ENCODE results near the gene CNTLN.
"Not testable (repeated sequence)": the region's sequence is repeated elsewhere in the genome, so short reads cannot be mapped to it uniquely, and the experiment has no call there.

Gene CNTLN

DNA sequence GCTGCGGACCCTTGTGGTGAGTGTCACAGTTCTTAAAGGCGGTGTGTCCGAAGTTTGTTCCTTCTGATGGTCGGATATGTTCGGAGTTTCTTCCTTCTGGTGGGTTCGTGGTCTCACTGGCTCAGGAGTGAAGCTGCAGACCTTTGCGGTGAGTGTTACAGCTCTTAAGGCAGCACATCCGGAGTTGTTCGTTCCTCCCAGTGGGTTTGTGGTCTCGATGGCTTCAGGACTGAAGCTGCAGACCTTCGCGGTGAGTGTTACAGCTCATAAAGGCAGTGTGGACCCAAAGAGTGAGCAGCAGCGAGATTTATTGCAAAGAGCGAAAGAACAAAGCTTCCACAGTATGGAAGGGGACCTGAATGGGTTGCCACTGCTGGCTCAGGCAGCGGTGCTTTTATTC lies 42.7 kb downstream of the CNTLN start:
- not testable (repeated sequence) for DNase-seq

DNA sequence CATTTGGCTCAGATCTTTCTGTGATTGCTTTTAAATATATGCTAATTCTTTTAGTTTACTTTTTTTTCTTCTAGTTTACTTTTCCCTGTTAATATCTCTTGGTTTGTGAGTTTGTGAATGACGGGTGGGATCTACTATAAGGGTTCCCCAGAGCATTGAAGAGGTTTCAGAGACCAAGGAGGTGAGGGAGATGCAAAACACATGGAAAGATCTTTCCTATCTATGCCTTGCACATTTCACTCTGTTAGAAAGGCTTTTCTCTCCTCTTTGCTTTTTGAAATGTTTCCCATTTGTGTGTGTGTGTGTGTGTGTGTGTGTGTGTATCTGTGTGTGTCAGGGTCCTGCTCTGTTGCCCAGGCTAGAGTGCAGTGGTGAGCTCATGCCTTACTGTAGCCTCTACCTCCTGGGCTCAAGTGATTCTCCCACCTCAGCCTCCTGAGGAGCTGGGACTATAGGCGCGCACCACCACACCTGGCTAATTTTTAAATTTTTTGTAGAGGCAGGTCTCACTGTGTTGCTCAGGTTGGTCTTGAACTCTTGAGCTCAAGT lies 50.7 kb downstream of the CNTLN start:
- no peak for DNase-seq

GRCh38 chr9:17191082-17191481 lies 56.2 kb downstream of the CNTLN start:
- no peak for DNase-seq

DNA sequence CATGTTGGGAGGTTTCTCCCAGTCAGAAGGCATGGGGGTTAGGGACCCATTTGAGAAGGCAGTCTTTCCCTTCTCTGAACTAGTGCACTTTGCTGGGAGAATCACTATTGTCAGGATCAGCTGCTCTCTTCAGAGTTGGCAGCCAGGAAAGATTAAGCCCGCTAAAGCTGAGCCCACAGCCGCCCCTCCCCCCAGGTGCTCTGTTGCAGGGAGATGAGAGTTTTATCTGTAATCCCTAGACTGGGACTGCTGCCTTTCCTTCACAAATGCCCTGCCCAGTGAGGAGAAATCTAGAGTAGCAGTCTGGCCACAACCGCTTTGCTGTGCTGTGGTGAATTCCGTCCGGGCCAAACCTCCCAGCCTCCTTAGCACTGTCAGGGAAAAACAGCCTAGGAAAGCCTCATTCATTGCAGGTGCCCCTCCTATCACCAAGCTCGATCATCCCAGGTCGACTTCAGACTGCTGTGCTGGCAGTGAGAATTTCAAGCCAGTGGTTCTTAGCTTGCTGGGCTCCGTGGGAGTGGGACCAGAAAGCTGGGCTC lies 69.8 kb downstream of the CNTLN start:
- no peak for DNase-seq

GRCh38 chr9:17216011-17216410 lies 81.2 kb downstream of the CNTLN start:
- DNase-seq, result no peak

- DNase-seq, result no peak
Observed at GRCh38 chr9:17216646-17217045, 81.8 kb downstream of the CNTLN start.

- DNase-seq, result no peak
Observed at GRCh38 chr9:17217272-17217671, 82.4 kb downstream of the CNTLN start.

GRCh38 chr9:17219261-17219660 lies 84.4 kb downstream of the CNTLN start:
- no peak for DNase-seq

GRCh38 chr9:17222932-17223331 lies 88.1 kb downstream of the CNTLN start:
- DNase-seq, result no peak

DNA sequence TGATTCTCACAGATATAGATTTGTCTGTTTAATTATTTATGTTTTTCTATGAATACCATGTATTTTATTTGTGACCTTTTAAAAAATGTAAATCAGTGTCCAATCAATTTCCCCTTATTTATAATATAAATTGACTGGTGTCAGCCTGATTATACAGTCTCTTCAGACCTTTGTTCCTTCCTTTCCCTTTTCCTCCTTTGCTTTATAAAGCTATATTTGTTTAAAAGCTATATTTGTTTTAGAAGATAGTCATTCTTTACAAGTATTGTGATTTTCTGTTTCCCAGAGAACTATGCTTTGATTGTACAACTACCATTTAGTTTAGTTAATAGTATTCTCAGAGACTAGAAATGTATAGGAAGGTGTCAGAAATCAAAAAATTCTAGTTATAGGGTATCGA lies 90.6 kb downstream of the CNTLN start:
- no peak for DNase-seq

GRCh38 chr9:17229945-17230560 lies 95.2 kb downstream of the CNTLN start:
- peak; percentile 90 for DNase-seq

DNA sequence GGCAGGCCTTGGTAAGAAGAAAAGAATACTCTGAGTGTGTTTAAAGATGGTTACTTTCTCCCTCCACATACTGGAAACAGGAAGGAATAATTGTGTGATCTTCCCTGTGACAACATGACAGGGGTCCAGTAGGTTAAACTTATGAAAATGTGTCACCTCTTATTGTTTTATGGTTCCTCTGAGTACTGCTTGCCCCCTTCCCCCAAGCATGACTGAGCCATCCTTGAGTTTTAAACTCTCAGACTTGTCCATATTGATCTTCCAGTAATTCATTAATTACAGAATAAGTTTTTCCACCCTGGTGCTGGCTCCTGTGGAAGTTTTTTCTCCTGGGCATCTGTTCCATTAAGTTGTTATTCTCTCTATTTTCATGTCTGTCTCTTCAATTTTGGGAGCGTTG lies 95.8 kb downstream of the CNTLN start:
- DNase-seq, result no peak

GRCh38 chr9:17236147-17236546 lies 101.3 kb downstream of the CNTLN start:
- peak; percentile 46 for DNase-seq

DNA sequence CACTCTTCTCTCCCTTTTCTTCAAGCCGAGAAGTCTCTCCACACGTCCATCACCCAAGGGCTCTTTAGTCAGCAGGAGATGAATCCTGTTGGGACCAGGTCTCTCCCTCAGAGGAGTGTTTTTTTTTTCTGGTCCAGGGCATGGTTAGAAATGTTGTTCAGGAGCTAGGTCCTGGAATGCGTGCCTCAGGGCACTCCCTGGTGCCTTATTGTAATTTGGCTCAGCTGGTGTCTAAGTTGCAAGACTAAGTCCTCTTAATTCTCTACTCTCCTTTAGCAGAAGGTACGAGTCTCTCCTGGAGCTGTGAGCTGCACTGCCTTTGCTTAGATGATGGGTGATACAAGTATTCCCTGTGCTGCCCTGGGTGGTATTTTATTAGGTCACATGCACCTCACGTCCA lies 111.9 kb downstream of the CNTLN start:
- no peak for DNase-seq

- no peak for DNase-seq
Observed at GRCh38 chr9:17251100-17251499, 116.3 kb downstream of the CNTLN start.

DNA sequence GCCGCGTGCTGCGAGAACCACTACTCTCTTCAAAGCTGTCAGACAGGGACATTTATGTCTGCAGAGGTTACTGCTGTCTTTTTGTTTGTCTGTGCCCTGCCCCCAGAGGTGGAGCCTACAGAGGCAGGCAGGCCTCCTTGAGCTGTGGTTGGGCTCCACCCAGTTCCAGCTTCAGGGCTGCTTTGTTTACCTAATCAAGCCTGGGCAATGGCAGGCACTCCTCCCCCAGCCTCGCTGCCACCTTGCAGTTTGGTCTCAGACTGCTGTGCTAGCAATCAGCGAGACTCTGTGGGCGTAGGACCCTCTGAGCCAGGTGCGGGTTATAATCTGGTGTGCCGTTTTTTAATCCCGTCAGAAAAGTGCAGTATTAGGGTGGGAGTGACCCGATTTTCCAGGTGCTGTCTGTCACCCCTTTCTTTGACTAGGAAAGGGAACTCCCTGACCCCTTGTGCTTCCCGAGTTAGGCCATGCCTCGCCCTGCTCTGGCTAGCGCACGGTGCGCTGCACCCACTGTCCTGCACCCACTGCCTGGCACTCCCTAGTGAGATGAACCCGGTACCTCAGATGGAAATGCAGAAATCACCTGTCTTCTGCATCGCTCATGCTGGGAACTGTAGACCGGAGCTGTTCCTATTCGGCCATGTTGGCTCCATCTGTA lies 133.8 kb downstream of the CNTLN start:
- peak; percentile 30 for DNase-seq

- DNase-seq, result no peak
Observed at GRCh38 chr9:17269799-17270198, 135.0 kb downstream of the CNTLN start.

DNA sequence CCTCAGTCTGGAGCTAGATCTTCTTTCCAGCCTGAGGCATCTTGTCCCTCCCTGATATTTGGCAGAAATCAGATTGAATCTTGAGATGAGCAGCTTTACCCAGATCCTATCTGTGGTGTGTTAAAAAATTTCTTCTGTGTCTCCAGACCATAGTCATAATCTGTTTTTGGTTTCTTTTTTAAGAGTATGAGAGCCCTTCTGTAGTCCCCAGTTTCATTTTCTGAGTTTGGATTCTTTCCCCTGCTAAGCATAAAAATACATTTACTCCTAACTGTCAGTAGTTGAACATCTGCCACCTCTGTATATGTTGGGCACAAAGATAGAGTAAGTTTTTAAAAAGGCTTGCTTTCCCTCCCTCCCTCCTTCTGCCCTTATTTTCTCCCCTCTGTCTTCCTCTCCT lies 137.7 kb downstream of the CNTLN start:
- no peak for DNase-seq

DNA sequence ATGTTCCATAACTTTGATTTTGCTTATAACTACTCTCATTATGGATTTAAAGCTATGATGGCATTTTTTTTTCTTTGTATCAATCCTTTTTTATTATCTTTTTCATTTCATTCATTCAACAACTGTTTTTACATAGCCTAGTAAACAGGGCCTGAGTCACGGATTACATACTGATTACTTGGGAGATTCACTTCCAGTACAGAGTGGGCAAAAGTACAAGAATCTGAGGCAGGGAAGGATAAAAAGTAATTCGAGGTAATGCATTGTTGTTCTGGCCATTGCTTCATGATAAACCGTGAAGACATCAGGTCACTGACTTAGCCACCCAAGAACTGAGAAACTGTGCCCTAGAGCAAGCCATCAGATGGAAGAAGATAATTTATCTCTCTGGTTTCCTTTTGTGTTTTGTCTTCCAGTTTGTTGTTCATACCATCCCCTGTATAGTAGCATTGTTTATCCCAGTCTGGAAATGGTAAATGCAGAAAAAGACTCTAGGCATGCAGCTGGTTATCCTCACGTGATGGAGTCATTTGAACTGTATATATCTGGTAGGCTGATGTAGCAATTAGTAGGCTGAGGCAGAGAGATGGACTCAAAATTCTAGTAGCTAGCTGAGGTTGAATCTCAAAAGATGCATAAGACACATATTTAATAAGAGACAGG lies 145.6 kb downstream of the CNTLN start:
- no peak for DNase-seq

DNA sequence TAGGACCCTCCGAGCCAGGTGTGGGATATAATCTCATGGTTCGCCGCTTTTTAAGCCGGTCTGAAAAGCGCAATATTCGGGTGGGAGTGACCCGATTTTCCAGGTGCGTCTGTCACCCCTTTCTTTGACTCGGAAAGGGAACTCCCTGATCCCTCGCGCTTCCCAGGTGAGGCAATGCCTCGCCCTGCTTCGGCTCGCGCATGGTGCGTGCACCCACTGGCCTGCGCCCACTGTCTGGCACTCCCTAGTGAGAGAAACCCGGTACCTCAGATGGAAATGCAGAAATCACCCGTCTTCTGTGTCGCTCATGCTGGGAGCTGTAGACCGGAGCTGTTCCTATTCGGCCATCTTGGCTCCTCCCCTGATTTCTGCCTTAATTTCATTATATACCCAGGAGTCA lies 155.8 kb downstream of the CNTLN start:
- DNase-seq, result not testable (repeated sequence)

DNA sequence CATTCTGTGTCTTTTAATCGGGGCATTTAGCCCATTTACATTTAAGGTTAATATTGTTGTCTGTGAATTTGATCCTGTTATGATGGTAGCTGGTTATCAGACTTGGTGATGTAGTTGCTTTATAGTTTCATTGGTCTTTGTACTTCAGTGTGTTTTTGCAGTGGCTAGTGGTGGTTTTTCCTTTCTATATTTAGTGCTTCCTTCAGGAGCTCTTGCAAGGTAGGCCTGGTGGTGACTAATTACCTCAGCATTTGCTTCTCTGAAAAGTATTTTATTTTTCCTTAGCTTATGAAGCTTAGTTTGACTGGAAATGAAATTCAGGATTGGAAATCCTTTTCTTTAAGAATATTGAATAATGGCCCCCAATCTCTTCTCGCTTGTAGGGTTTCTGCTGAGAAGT lies 156.9 kb downstream of the CNTLN start:
- DNase-seq, result no peak

DNA sequence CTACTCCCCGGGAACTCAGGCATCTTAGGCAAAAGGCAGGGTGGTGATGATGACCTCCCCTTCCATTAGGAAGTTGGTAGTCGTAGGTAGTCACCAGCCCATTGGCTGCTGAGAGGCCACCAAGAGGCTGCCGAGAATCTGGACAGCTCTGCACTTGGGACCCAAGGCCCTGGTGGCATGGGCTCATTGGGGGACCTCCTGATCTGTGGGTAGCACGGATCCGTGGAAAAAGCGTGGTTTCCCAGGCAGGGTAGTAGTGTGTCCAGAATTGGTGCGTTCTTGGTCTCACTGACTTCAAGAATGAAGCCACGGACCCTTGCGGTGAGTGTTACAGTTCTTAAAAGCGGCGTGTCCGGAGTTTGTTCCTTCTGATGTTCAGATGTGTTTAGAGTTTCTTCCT lies 158.8 kb downstream of the CNTLN start:
- DNase-seq, result no peak

DNA sequence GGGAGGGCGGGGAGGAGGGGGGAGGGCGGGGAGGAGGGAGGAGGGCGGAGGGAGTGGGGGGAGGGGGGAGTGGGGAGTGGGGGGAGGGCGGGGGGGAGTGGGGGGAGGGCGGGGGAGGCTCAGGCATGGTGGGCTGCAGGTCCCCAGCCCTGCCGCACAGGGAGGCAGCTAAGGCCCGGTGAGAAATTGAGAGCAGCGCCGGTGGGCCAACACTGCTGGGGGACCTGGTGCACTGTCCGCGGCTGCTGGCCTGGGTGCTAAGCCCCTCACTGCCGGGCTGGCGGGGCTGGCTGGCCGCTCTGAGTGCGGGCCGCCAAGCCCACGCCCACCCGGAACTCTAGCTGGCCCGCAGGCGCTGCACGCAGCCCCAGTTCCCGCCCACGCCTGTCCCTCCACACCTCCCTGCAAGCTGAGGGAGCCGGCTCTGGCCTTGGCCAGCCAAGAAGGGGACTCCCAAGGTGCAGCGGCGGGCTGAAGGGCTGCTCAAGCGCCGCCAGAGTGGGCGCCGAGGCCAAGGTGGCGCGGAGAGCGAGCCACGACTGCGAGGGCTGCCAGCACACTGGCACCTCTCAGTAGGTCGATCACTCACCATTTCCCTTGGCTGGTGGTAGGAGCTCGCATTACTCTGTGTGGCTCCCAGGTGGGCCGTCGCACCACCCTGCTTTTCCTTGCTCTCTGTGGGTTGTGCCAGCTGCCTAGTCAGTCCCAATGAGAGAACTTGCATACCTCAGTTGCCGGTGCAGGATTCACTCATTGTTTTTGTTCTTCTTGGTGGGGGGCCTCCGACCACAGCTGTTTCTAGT lies 160.2 kb downstream of the CNTLN start:
- no peak for DNase-seq
